Activated CD4-positive, alpha-beta memory T cell treated with anti-CD3 and anti-CD28 coated beads, Interleukin-2, amount 10 ng/mL, durations not matched to agents 7 days and 5 days (primary cell): ENCODE measurements around the gene ZHX3. TPM values are rescaled to one million over a fixed set of nuclear protein-coding genes. Genes with fewer than 3 reads are reported as not detected.

Experiments
- CTCF ChIA-PET: fragments of 350-600 bp; sonication (Branson Sonifier 250); formaldehyde crosslinking; loops from one replicate; lab custom pipeline; 2021; ENCODE audit warnings: antibody characterized with exemption, inconsistent platforms; lab: Charles Lee
- POLR2A ChIA-PET: fragments of 350-600 bp; sonication (Branson Sonifier 250); formaldehyde crosslinking; loops from one replicate; lab custom pipeline; 2021; ENCODE audit warnings: antibody characterized with exemption; lab: Charles Lee
- DNase-seq: peaks from one replicate; pipeline ENCODE4 v3.0.0-alpha.2; 2020
- H3K27ac Mint-ChIP-seq: one replicate; pipeline ENCODE4 v1.8.0; 2021; ENCODE audit warnings: mild to moderate bottlenecking, mixed read lengths
- H3K27me3 Mint-ChIP-seq: one replicate; pipeline ENCODE4 v1.8.0; 2021; ENCODE audit warnings: mixed read lengths
- H3K36me3 Mint-ChIP-seq: one replicate; pipeline ENCODE4 v1.8.0; 2021; ENCODE audit warnings: low read depth, mixed read lengths
- H3K4me1 Mint-ChIP-seq: one replicate; pipeline ENCODE4 v1.8.0; 2021; ENCODE audit warnings: mixed read lengths
- H3K4me3 Mint-ChIP-seq: one replicate; pipeline ENCODE4 v1.8.0; 2021; ENCODE audit warnings: mild to moderate bottlenecking, mixed read lengths
- H3K9me3 Mint-ChIP-seq: one replicate; pipeline ENCODE4 v1.8.0; 2021; ENCODE audit warnings: mixed read lengths
- total RNA-seq, 2 experiments: library from RNA; stranded (reverse); gene quantifications; one replicate each; pipeline ENCODE4 v1.2.3, GENCODE V29; 2021

The ZHX3 gene
- total RNA-seq, 2 experiments from 2014 or later: 5.9 to 8.7 TPM

GRCh38 chr20:41176711-41177552, 140.6 kb downstream of the ZHX3 start:
- Mint-ChIP-seq H3K4me1 (peaks cover 13% of the 10 kb centered on the region), H3K4me3 (no peak overlapping the region), H3K27ac (no peak overlapping the region), H3K36me3 (peaks cover 64% of the 10 kb centered on the region), H3K27me3 (no peaks in the 10 kb centered on the region), H3K9me3 (no peaks in the 10 kb centered on the region)
- ChIA-PET CTCF (no interaction called here), POLR2A (interaction anchor here (1.2 to 1.5 kb wide), 2 partner anchors 19 to 36 kb away, joined by 4 read pairs; no protein-coding TSS in a partner anchor)
- DNase-seq: peak; percentile 11

- Mint-ChIP-seq H3K27me3 (no peaks in the 10 kb centered on the region), H3K36me3 (peaks cover 74% of the 10 kb centered on the region), H3K27ac (no peak overlapping the region), H3K9me3 (no peaks in the 10 kb centered on the region), H3K4me1 (peaks cover 10% of the 10 kb centered on the region), H3K4me3 (no peak overlapping the region)
- DNase-seq: no peak
- ChIA-PET CTCF (interaction anchor here (1.2 kb wide), 1 partner anchor 175 kb away, joined by 4 read pairs; no protein-coding TSS in a partner anchor), POLR2A (interaction anchor here (0.5 to 1.5 kb wide), 3 partner anchors 35 to 147 kb away, joined by 3 to 4 read pairs (median 3); no protein-coding TSS in a partner anchor)
These were observed 141.7 kb downstream of the ZHX3 start for GRCh38 chr20:41175727-41176330.

GRCh38 chr20:41175201-41175651, 142.3 kb downstream of the ZHX3 start:
- no peaks in the 10 kb centered on the region for H3K9me3 Mint-ChIP-seq
- peaks cover 12% of the 10 kb centered on the region for H3K4me1 Mint-ChIP-seq
- no peak for DNase-seq
- ChIA-PET CTCF (interaction anchor here (0.7 to 3.8 kb wide), 3 partner anchors 36 to 176 kb away, joined by 3 to 26 read pairs (median 4); no protein-coding TSS in a partner anchor), POLR2A (no interaction called here)
- H3K27ac Mint-ChIP-seq: no peak overlapping the region
- no peak overlapping the region for H3K4me3 Mint-ChIP-seq
- H3K27me3 Mint-ChIP-seq: no peaks in the 10 kb centered on the region
- H3K36me3 Mint-ChIP-seq: peaks cover 80% of the 10 kb centered on the region

- Mint-ChIP-seq H3K4me1 (peaks cover 12% of the 10 kb centered on the region), H3K4me3 (no peak overlapping the region), H3K27ac (no peak overlapping the region), H3K36me3 (peaks cover 84% of the 10 kb centered on the region), H3K9me3 (no peaks in the 10 kb centered on the region), H3K27me3 (no peaks in the 10 kb centered on the region)
- CTCF ChIA-PET: interaction anchor here (0.7 to 3.8 kb wide), 2 partner anchors 36 to 40 kb away, joined by 3 to 26 read pairs; no protein-coding TSS in a partner anchor
- no peak for DNase-seq
- POLR2A ChIA-PET: no interaction called here
These were observed 142.7 kb downstream of the ZHX3 start for GRCh38 chr20:41174782-41175181.

- H3K27ac Mint-ChIP-seq: no peak overlapping the region
- no peak overlapping the region for H3K4me3 Mint-ChIP-seq
- peaks cover 12% of the 10 kb centered on the region for H3K4me1 Mint-ChIP-seq
- ChIA-PET CTCF (interaction anchor here (3.8 kb wide), 1 partner anchor 39 kb away, joined by 26 read pairs; no protein-coding TSS in a partner anchor), POLR2A (no interaction called here)
- peak; percentile 11 for DNase-seq
- peaks cover 88% of the 10 kb centered on the region for H3K36me3 Mint-ChIP-seq
- H3K27me3 Mint-ChIP-seq: no peaks in the 10 kb centered on the region
- H3K9me3 Mint-ChIP-seq: no peaks in the 10 kb centered on the region
These were observed 143.2 kb downstream of the ZHX3 start for GRCh38 chr20:41174373-41174772.

GRCh38 chr20:41173791-41174341, 143.7 kb downstream of the ZHX3 start:
- peaks cover 89% of the 10 kb centered on the region for H3K36me3 Mint-ChIP-seq
- no peak overlapping the region for H3K27ac Mint-ChIP-seq
- DNase-seq: no peak
- H3K4me1 Mint-ChIP-seq: peaks cover 12% of the 10 kb centered on the region
- H3K4me3 Mint-ChIP-seq: no peak overlapping the region
- H3K27me3 Mint-ChIP-seq: no peaks in the 10 kb centered on the region
- no peaks in the 10 kb centered on the region for H3K9me3 Mint-ChIP-seq
- ChIA-PET CTCF (interaction anchor here (1.1 to 3.8 kb wide), 8 partner anchors 27 to 237 kb away, joined by 3 to 30 read pairs (median 4); partner anchors contain the start of gene LPIN3), POLR2A (interaction anchor here (1.3 to 2.5 kb wide), 2 partner anchors 38 to 164 kb away, joined by 3 to 12 read pairs; no protein-coding TSS in a partner anchor)

- POLR2A ChIA-PET: interaction anchor here (0.8 to 2.5 kb wide), 4 partner anchors 17 to 164 kb away, joined by 3 to 12 read pairs (median 6); no protein-coding TSS in a partner anchor
- CTCF ChIA-PET: interaction anchor here (0.6 to 3.8 kb wide), 26 partner anchors 10 to 238 kb away, joined by 3 to 30 read pairs (median 4); partner anchors contain the start of gene LPIN3
- H3K27ac Mint-ChIP-seq: peak overlapping the region; percentile 35
- no peaks in the 10 kb centered on the region for H3K9me3 Mint-ChIP-seq
- peak; percentile 60 for DNase-seq
- peaks cover 92% of the 10 kb centered on the region for H3K36me3 Mint-ChIP-seq
- no peak overlapping the region for H3K4me3 Mint-ChIP-seq
- H3K27me3 Mint-ChIP-seq: no peaks in the 10 kb centered on the region
- peaks cover 12% of the 10 kb centered on the region for H3K4me1 Mint-ChIP-seq
These were observed 144.3 kb downstream of the ZHX3 start for GRCh38 chr20:41173161-41173721.

- H3K36me3 Mint-ChIP-seq: peaks cover 90% of the 10 kb centered on the region
- DNase-seq: peak; percentile 16
These were observed 145.0 kb downstream of the ZHX3 start for GRCh38 chr20:41172296-41173140.

GRCh38 chr20:41171736-41172295, 145.7 kb downstream of the ZHX3 start:
- ChIA-PET CTCF (interaction anchor here (1.5 to 3.8 kb wide), 5 partner anchors 14 to 168 kb away, joined by 7 to 30 read pairs (median 20); partner anchors contain the start of gene LPIN3), POLR2A (interaction anchor here (0.7 to 2.5 kb wide), 5 partner anchors 14 to 36 kb away, joined by 3 to 12 read pairs (median 4); no protein-coding TSS in a partner anchor)
- Mint-ChIP-seq H3K4me1 (peaks cover 25% of the 10 kb centered on the region), H3K9me3 (no peaks in the 10 kb centered on the region), H3K36me3 (peaks cover 93% of the 10 kb centered on the region), H3K4me3 (no peak overlapping the region), H3K27me3 (no peaks in the 10 kb centered on the region), H3K27ac (no peak overlapping the region)
- DNase-seq: peak; percentile 2

More at GRCh38 chr20:41172296-41173140, 145.0 kb downstream of the ZHX3 start:
- Mint-ChIP-seq H3K4me1 (peaks cover 18% of the 10 kb centered on the region), H3K9me3 (no peaks in the 10 kb centered on the region), H3K27ac (no peak overlapping the region), H3K4me3 (no peak overlapping the region), H3K27me3 (no peaks in the 10 kb centered on the region)
- ChIA-PET CTCF (interaction anchor here (0.6 to 3.8 kb wide), 26 partner anchors 10 to 239 kb away, joined by 3 to 30 read pairs (median 4); partner anchors contain the start of gene LPIN3), POLR2A (interaction anchor here (0.7 to 2.5 kb wide), 7 partner anchors 15 to 165 kb away, joined by 3 to 12 read pairs (median 4); no protein-coding TSS in a partner anchor)

- Mint-ChIP-seq H3K4me1 (peaks cover 32% of the 10 kb centered on the region), H3K4me3 (no peak overlapping the region), H3K27me3 (no peaks in the 10 kb centered on the region), H3K27ac (peak overlapping the region; percentile 52), H3K9me3 (no peaks in the 10 kb centered on the region), H3K36me3 (peaks cover 93% of the 10 kb centered on the region)
- CTCF ChIA-PET: interaction anchor here (0.8 to 3.1 kb wide), 3 partner anchors 13 to 169 kb away, joined by 3 to 30 read pairs (median 6); partner anchors contain the start of gene LPIN3
- no peak for DNase-seq
- POLR2A ChIA-PET: interaction anchor here (1.0 to 4.8 kb wide), 4 partner anchors 10 to 35 kb away, joined by 3 to 39 read pairs (median 6); no protein-coding TSS in a partner anchor
These were observed 147.0 kb downstream of the ZHX3 start for GRCh38 chr20:41170386-41171105.
